ENCODE data around the gene LILRB3. TPM values are rescaled to one million over a fixed set of nuclear protein-coding genes. Genes with fewer than 3 reads are reported as not detected.
"Not testable (repeated sequence)": the region's sequence is repeated elsewhere in the genome, so short reads cannot be mapped to it uniquely, and the experiment has no call there.

The LILRB3 gene
- total and polyA plus RNA-seq, 3 experiments from 2014 or later, result 0.48 to 1.2 (median 0.49) TPM

GRCh38 chr19:54221947-54222346, 860 bp downstream of the LILRB3 start:
- H3K36me3 ChIP-seq (ENCODE audit: insufficient read depth, low read length); H3K36me3 Mint-ChIP-seq; H3K4me3 ChIP-seq (ENCODE audit: low read length); H3K27ac ChIP-seq (ENCODE audit: low read depth, low read length); H3K27me3 Mint-ChIP-seq; POLR2A ChIA-PET; H3K9me3 ChIP-seq (ENCODE audit: low read length); H3K27me3 ChIP-seq (ENCODE audit: insufficient read depth, low read length, poor library complexity, severe bottlenecking); CTCF ChIA-PET; H3K4me1 ChIP-seq (ENCODE audit: insufficient read depth, low read length); H3K27ac Mint-ChIP-seq; H3K4me3 Mint-ChIP-seq; H3K9me3 Mint-ChIP-seq; DNase-seq; H3K4me1 Mint-ChIP-seq: not testable (repeated sequence)

GRCh38 chr19:54219702-54220101, 3.1 kb downstream of the LILRB3 start:
- H3K4me3 Mint-ChIP-seq, H3K27me3 Mint-ChIP-seq, POLR2A ChIA-PET: not testable (repeated sequence)

DNA sequence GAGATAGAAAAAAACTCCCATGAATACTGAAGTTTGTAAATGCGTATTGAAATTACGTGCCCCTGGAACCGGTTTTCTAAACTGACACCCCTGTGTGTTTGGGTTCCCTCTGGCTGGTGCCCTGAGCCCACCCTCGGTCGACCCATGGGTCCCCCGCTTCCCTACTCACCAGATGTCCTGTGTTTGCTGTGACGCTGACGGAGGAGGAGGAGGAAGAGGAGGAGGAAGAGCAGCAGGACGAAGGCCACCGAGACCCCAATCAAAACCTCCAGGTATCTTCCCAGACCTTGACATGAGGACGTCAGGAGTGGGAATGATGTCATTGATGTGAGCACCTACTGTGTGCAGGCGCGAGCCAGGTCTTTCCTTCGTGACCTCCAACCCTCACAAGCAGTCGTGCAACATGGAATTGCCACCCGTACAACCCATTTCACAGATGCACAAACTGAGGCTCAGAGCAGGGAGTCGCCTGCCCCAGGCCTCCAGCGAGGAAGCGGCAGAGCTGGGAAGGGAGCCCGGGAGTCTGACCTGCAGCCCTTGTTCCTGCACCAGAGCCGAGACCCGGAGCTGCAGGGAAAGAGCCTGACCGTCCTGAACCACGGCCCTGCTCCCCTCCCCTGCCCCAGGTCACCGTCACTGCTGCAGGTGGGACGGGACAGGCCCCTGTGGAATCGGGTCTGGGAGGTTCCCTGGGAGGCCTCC, 3.7 kb downstream of the LILRB3 start:
- no peaks in the 10 kb centered on the region for H3K4me1 ChIP-seq (ENCODE audit: insufficient read depth, low read length)
- Mint-ChIP-seq H3K27me3 (peaks cover 2 to 7% of the 10 kb centered on the region in 2 donors), H3K4me3 (no peak overlapping the region), H3K36me3 (peaks cover 0 to 2% (median 0%) of the 10 kb centered on the region in 3 donors), H3K9me3 (no peaks in the 10 kb centered on the region), H3K4me1 (peaks cover 0 to 3% (median 0%) of the 10 kb centered on the region in 3 donors), H3K27ac (no peak overlapping the region)
- H3K9me3 ChIP-seq (ENCODE audit: low read length), result no peaks in the 10 kb centered on the region
- H3K27ac ChIP-seq (ENCODE audit: low read depth, low read length), result no peak overlapping the region
- CTCF ChIA-PET, result no interaction called here
- POLR2A ChIA-PET, result no interaction called here
- no peak for DNase-seq
- H3K4me3 ChIP-seq (ENCODE audit: low read length), result no peak overlapping the region
- H3K27me3 ChIP-seq (ENCODE audit: insufficient read depth, low read length, poor library complexity, severe bottlenecking), result no peaks in the 10 kb centered on the region
- no peaks in the 10 kb centered on the region for H3K36me3 ChIP-seq (ENCODE audit: insufficient read depth, low read length)

More at GRCh38 chr19:54219702-54220101, 3.1 kb downstream of the LILRB3 start:
- H3K4me1 ChIP-seq (ENCODE audit: insufficient read depth, low read length); H3K4me1 Mint-ChIP-seq; H3K27ac ChIP-seq (ENCODE audit: low read depth, low read length); H3K27ac Mint-ChIP-seq; H3K36me3 ChIP-seq (ENCODE audit: insufficient read depth, low read length); CTCF ChIA-PET; DNase-seq; H3K27me3 ChIP-seq (ENCODE audit: insufficient read depth, low read length, poor library complexity, severe bottlenecking); H3K36me3 Mint-ChIP-seq; H3K9me3 ChIP-seq (ENCODE audit: low read length); H3K4me3 ChIP-seq (ENCODE audit: low read length); H3K9me3 Mint-ChIP-seq: not testable (repeated sequence)

- no peaks in the 10 kb centered on the region for H3K9me3 ChIP-seq (ENCODE audit: low read length)
- DNase-seq, result no peak
- ChIA-PET CTCF (no interaction called here), POLR2A (no interaction called here)
- H3K4me1 Mint-ChIP-seq, result peaks cover 0 to 2% (median 0%) of the 10 kb centered on the region in 3 donors
- H3K4me3 Mint-ChIP-seq, result no peak overlapping the region
- no peaks in the 10 kb centered on the region for H3K27me3 ChIP-seq (ENCODE audit: insufficient read depth, low read length, poor library complexity, severe bottlenecking)
- no peaks in the 10 kb centered on the region for H3K4me1 ChIP-seq (ENCODE audit: insufficient read depth, low read length)
- no peaks in the 10 kb centered on the region for H3K9me3 Mint-ChIP-seq
- no peak overlapping the region for H3K4me3 ChIP-seq (ENCODE audit: low read length)
- H3K27ac Mint-ChIP-seq, result no peak overlapping the region
- no peak overlapping the region for H3K27ac ChIP-seq (ENCODE audit: low read depth, low read length)
- peaks cover 0 to 2% of the 10 kb centered on the region in 2 donors for H3K27me3 Mint-ChIP-seq
- H3K36me3 Mint-ChIP-seq, result peaks cover 0 to 2% (median 0%) of the 10 kb centered on the region in 3 donors
- no peaks in the 10 kb centered on the region for H3K36me3 ChIP-seq (ENCODE audit: insufficient read depth, low read length)
Observed at GRCh38 chr19:54218259-54218658, 4.5 kb downstream of the LILRB3 start.

GRCh38 chr19:54217517-54218247, 5.1 kb downstream of the LILRB3 start:
- peak overlapping the region in 1 of 8 donors; percentile 50 for H3K27ac Mint-ChIP-seq
- DNase-seq; CTCF ChIA-PET; H3K27ac ChIP-seq (ENCODE audit: low read depth, low read length); H3K9me3 ChIP-seq (ENCODE audit: low read length); POLR2A ChIA-PET; H3K27me3 ChIP-seq (ENCODE audit: insufficient read depth, low read length, poor library complexity, severe bottlenecking); H3K9me3 Mint-ChIP-seq; H3K36me3 ChIP-seq (ENCODE audit: insufficient read depth, low read length); H3K4me1 Mint-ChIP-seq; H3K4me3 ChIP-seq (ENCODE audit: low read length); H3K4me1 ChIP-seq (ENCODE audit: insufficient read depth, low read length); H3K36me3 Mint-ChIP-seq; H3K4me3 Mint-ChIP-seq; H3K27me3 Mint-ChIP-seq: not testable (repeated sequence)

DNA sequence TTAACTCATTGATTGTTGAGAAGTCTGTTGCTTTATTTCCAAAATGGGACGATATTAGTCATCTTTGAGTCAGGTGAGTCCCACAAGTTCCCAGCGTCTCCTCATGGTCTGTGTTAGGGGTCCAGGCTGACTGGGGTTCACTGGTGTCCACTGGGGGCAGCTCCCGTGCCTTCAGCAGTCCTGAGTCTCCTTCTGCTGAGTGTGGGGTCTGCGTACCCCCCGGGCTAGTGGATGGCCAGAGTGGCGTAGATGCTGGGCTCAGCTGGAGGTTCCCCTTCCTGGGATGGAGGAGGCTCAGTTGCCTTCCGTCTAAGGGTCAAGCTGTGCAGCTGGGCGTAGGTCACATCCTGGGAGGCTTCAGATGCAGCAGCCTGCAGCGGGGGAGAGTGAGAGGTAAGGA, 5.9 kb downstream of the LILRB3 start:
- no peak for DNase-seq
- ChIA-PET CTCF (no interaction called here), POLR2A (no interaction called here)
- no peaks in the 10 kb centered on the region for H3K9me3 ChIP-seq (ENCODE audit: low read length)
- no peaks in the 10 kb centered on the region for H3K27me3 ChIP-seq (ENCODE audit: insufficient read depth, low read length, poor library complexity, severe bottlenecking)
- Mint-ChIP-seq H3K9me3 (no peaks in the 10 kb centered on the region), H3K36me3 (peaks cover 0 to 2% (median 0%) of the 10 kb centered on the region in 3 donors), H3K27me3 (no peaks in the 10 kb centered on the region), H3K4me1 (no peaks in the 10 kb centered on the region), H3K27ac (peak overlapping the region in 2 of 8 donors; percentile 12 to 89), H3K4me3 (no peak overlapping the region)
- no peaks in the 10 kb centered on the region for H3K4me1 ChIP-seq (ENCODE audit: insufficient read depth, low read length)
- H3K36me3 ChIP-seq (ENCODE audit: insufficient read depth, low read length), result no peaks in the 10 kb centered on the region
- no peak overlapping the region for H3K27ac ChIP-seq (ENCODE audit: low read depth, low read length)
- no peak overlapping the region for H3K4me3 ChIP-seq (ENCODE audit: low read length)

DNA sequence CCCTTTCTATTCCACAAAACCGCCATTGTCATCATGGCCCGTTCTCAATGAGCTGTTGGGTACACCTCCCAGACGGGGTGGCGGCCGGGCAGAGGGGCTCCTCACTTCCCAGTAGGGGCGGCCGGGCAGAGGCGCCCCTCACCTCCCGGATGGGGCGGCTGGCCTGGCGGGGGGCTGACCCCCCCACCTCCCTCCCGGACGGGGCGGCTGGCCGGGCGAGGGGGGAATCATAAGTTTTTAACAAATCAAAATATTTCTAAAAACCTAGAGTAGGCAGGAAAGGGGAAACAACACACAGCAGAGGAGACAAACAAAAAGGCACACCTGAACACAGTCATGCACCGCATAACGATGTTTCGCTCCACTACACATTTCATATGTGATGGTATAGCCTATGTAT, 8.1 kb downstream of the LILRB3 start:
- DNase-seq; H3K27ac Mint-ChIP-seq; CTCF ChIA-PET; H3K9me3 Mint-ChIP-seq; H3K4me3 ChIP-seq (ENCODE audit: low read length); H3K4me3 Mint-ChIP-seq; H3K27me3 Mint-ChIP-seq; H3K36me3 ChIP-seq (ENCODE audit: insufficient read depth, low read length); POLR2A ChIA-PET; H3K36me3 Mint-ChIP-seq; H3K27me3 ChIP-seq (ENCODE audit: insufficient read depth, low read length, poor library complexity, severe bottlenecking); H3K9me3 ChIP-seq (ENCODE audit: low read length); H3K27ac ChIP-seq (ENCODE audit: low read depth, low read length): not testable (repeated sequence)
- peaks cover 17% of the 10 kb centered on the region for H3K4me1 ChIP-seq (ENCODE audit: insufficient read depth, low read length)
- H3K4me1 Mint-ChIP-seq, result peaks cover 17% of the 10 kb centered on the region in 3 donors

- CTCF ChIA-PET; H3K27ac ChIP-seq (ENCODE audit: low read depth, low read length); H3K4me3 Mint-ChIP-seq; H3K27me3 ChIP-seq (ENCODE audit: insufficient read depth, low read length, poor library complexity, severe bottlenecking); DNase-seq; H3K36me3 ChIP-seq (ENCODE audit: insufficient read depth, low read length); H3K36me3 Mint-ChIP-seq; H3K9me3 ChIP-seq (ENCODE audit: low read length); H3K4me3 ChIP-seq (ENCODE audit: low read length); H3K9me3 Mint-ChIP-seq; POLR2A ChIA-PET; H3K27me3 Mint-ChIP-seq: not testable (repeated sequence)
- Mint-ChIP-seq H3K4me1 (peaks cover 22 to 23% (median 22%) of the 10 kb centered on the region in 3 donors), H3K27ac (peak overlapping the region in 1 of 8 donors; percentile 46)
- H3K4me1 ChIP-seq (ENCODE audit: insufficient read depth, low read length), result peaks cover 22% of the 10 kb centered on the region
Observed at GRCh38 chr19:54214217-54214616, 8.6 kb downstream of the LILRB3 start.

Data from CD8-positive, alpha-beta memory T cell (primary cell).